HL-60 (cell line): ENCODE results near the gene ACCSL.

ENCODE experiments used
- GABPA ChIP-seq: IDR thresholded peaks from 2 replicates; pipeline ENCODE4 v1.6.1; 2012; ENCODE audit warnings: low read depth
- POLR2AphosphoS5 ChIP-seq: IDR thresholded peaks from 2 replicates; pipeline ENCODE4 v1.6.1; 2012; ENCODE audit warnings: low read depth
- TF ChIP-seq, protein P1 (sequence below): IDR thresholded peaks from one replicate; pipeline ENCODE4 v1.5.1; 2011; ENCODE audit warnings: low read length, control low read depth, inconsistent platforms; ENCODE audit not compliant: insufficient read depth

DNA sequence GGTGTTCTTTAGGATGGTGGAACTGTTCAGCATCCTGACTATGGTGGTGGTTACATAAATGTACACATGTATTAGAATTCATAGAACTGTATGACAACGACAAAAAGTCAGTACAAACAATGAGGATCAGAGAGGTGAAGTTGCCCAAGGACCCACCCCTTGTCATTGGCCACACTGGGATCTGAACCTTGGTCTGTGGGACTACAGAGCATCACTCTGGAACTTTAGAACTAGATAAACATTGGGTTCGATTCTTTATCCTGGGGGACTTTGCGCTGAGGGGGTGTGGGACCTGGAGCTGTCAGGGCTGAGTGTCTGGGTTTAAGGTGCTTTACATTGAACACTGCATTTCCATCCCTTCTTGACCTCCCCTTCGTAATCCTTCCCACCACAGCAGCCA, 34.9 kb downstream of the ACCSL start:
- TF ChIP-seq, protein P1, sequence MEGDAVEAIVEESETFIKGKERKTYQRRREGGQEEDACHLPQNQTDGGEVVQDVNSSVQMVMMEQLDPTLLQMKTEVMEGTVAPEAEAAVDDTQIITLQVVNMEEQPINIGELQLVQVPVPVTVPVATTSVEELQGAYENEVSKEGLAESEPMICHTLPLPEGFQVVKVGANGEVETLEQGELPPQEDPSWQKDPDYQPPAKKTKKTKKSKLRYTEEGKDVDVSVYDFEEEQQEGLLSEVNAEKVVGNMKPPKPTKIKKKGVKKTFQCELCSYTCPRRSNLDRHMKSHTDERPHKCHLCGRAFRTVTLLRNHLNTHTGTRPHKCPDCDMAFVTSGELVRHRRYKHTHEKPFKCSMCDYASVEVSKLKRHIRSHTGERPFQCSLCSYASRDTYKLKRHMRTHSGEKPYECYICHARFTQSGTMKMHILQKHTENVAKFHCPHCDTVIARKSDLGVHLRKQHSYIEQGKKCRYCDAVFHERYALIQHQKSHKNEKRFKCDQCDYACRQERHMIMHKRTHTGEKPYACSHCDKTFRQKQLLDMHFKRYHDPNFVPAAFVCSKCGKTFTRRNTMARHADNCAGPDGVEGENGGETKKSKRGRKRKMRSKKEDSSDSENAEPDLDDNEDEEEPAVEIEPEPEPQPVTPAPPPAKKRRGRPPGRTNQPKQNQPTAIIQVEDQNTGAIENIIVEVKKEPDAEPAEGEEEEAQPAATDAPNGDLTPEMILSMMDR, result no peak
- TF ChIP-seq GABPA (no peak), POLR2AphosphoS5 (no peak)
